ENCODE data around the gene COL26A1.
"Not testable (repeated sequence)": the region's sequence is repeated elsewhere in the genome, so short reads cannot be mapped to it uniquely, and the experiment has no call there.

The COL26A1 gene

GRCh38 chr7:101349300-101349699, 13.4 kb upstream of the COL26A1 start:
- not testable (repeated sequence) for H3K18ac ChIP-seq (ENCODE audit: low read length); H3K14ac ChIP-seq (ENCODE audit: low read length); H3K23ac ChIP-seq (ENCODE audit: low read length); H3K36me3 ChIP-seq (ENCODE audit: control insufficient read depth in 1 of 2, insufficient read depth in 2 of 2, low read length in 2 of 2); H3K4me3 ChIP-seq (ENCODE audit: low read depth, low read length); H3K79me2 ChIP-seq (ENCODE audit: control insufficient read depth, insufficient read depth, low read length, poor library complexity); H4K12ac ChIP-seq (ENCODE audit: low read depth, low read length); H3K27me3 ChIP-seq (ENCODE audit: insufficient read depth, low read length); H4K91ac ChIP-seq (ENCODE audit: low read depth, low read length); H3K79me1 ChIP-seq (ENCODE audit: low read length); H3K27ac ChIP-seq (ENCODE audit: low read depth, low read length); H2BK12ac ChIP-seq (ENCODE audit: low read length); H3K4ac ChIP-seq (ENCODE audit: low read depth, low read length); H2AFZ ChIP-seq (ENCODE audit: insufficient read depth, low read length, poor library complexity); H3K9me3 ChIP-seq (ENCODE audit: insufficient read depth, low read depth, low read length); H3K4me1 ChIP-seq (ENCODE audit: control insufficient read depth in 1 of 2, insufficient read depth in 2 of 2, low read length in 2 of 2); H2BK120ac ChIP-seq (ENCODE audit: insufficient read depth, low read length, poor library complexity); H3K9ac ChIP-seq (ENCODE audit: low read length); H3K4me2 ChIP-seq (ENCODE audit: low read length); DNase-seq; H2AK5ac ChIP-seq (ENCODE audit: low read length); H2BK5ac ChIP-seq (ENCODE audit: low read depth, low read length, poor library complexity); H4K8ac ChIP-seq (ENCODE audit: low read depth, low read length)
- WGBS (ENCODE audit: extremely low coverage, insufficient coverage, insufficient read length) = no CpG with 5 or more reads among the region's 12 CpGs

GRCh38 chr7:101352920-101353308, 9.8 kb upstream of the COL26A1 start:
- H3K4me3 ChIP-seq (ENCODE audit: low read depth, low read length) = no peak overlapping the region
- H2BK12ac ChIP-seq (ENCODE audit: low read length) = no peak overlapping the region
- no peak overlapping the region for H3K18ac ChIP-seq (ENCODE audit: low read length)
- H3K36me3 ChIP-seq (ENCODE audit: control insufficient read depth in 1 of 2, insufficient read depth in 2 of 2, low read length in 2 of 2) = peaks cover 0 to 3% of the 10 kb centered on the region in 2 experiments
- H2AFZ ChIP-seq (ENCODE audit: insufficient read depth, low read length, poor library complexity) = no peak overlapping the region
- no peak overlapping the region for H2BK120ac ChIP-seq (ENCODE audit: insufficient read depth, low read length, poor library complexity)
- no peak overlapping the region for H4K8ac ChIP-seq (ENCODE audit: low read depth, low read length)
- no peak overlapping the region for H2BK5ac ChIP-seq (ENCODE audit: low read depth, low read length, poor library complexity)
- no peak overlapping the region for H3K4ac ChIP-seq (ENCODE audit: low read depth, low read length)
- H3K9me3 ChIP-seq (ENCODE audit: insufficient read depth, low read depth, low read length) = peaks cover 1% of the 10 kb centered on the region
- H3K79me1 ChIP-seq (ENCODE audit: low read length) = no peaks in the 10 kb centered on the region
- H4K91ac ChIP-seq (ENCODE audit: low read depth, low read length) = no peak overlapping the region
- H3K27me3 ChIP-seq (ENCODE audit: insufficient read depth, low read length) = no peaks in the 10 kb centered on the region
- H3K23ac ChIP-seq (ENCODE audit: low read length) = no peak overlapping the region
- no CpG with 5 or more reads among the region's 2 CpGs for WGBS (ENCODE audit: extremely low coverage, insufficient coverage, insufficient read length)
- no peak overlapping the region for H3K4me2 ChIP-seq (ENCODE audit: low read length)
- no peak for DNase-seq
- no peaks in the 10 kb centered on the region for H3K4me1 ChIP-seq (ENCODE audit: control insufficient read depth in 1 of 2, insufficient read depth in 2 of 2, low read length in 2 of 2)
- no peak overlapping the region for H3K9ac ChIP-seq (ENCODE audit: low read length)
- H3K79me2 ChIP-seq (ENCODE audit: control insufficient read depth, insufficient read depth, low read length, poor library complexity) = no peaks in the 10 kb centered on the region
- H3K14ac ChIP-seq (ENCODE audit: low read length) = no peak overlapping the region
- no peak overlapping the region for H2AK5ac ChIP-seq (ENCODE audit: low read length)
- no peak overlapping the region for H3K27ac ChIP-seq (ENCODE audit: low read depth, low read length)
- no peak overlapping the region for H4K12ac ChIP-seq (ENCODE audit: low read depth, low read length)

GRCh38 chr7:101357433-101357832, 5.2 kb upstream of the COL26A1 start:
- Histone ChIP-seq H2AK5ac (ENCODE audit: low read length) (no peak overlapping the region), H3K9me3 (ENCODE audit: insufficient read depth, low read depth, low read length) (peaks cover 1% of the 10 kb centered on the region), H3K4me1 (ENCODE audit: control insufficient read depth in 1 of 2, insufficient read depth in 2 of 2, low read length in 2 of 2) (peaks cover 0 to 3% of the 10 kb centered on the region in 2 experiments), H2BK12ac (ENCODE audit: low read length) (no peak overlapping the region), H3K9ac (ENCODE audit: low read length) (no peak overlapping the region), H4K91ac (ENCODE audit: low read depth, low read length) (no peak overlapping the region), H3K79me1 (ENCODE audit: low read length) (peaks cover under 1% of the 10 kb centered on the region), H2AFZ (ENCODE audit: insufficient read depth, low read length, poor library complexity) (no peak overlapping the region), H3K27ac (ENCODE audit: low read depth, low read length) (no peak overlapping the region), H3K4me2 (ENCODE audit: low read length) (no peak overlapping the region), H3K27me3 (ENCODE audit: insufficient read depth, low read length) (no peaks in the 10 kb centered on the region), H3K23ac (ENCODE audit: low read length) (no peak overlapping the region), H2BK120ac (ENCODE audit: insufficient read depth, low read length, poor library complexity) (no peak overlapping the region), H4K8ac (ENCODE audit: low read depth, low read length) (no peak overlapping the region), H3K4ac (ENCODE audit: low read depth, low read length) (no peak overlapping the region), H4K12ac (ENCODE audit: low read depth, low read length) (no peak overlapping the region), H3K79me2 (ENCODE audit: control insufficient read depth, insufficient read depth, low read length, poor library complexity) (no peaks in the 10 kb centered on the region), H3K18ac (ENCODE audit: low read length) (no peak overlapping the region), H3K4me3 (ENCODE audit: low read depth, low read length) (no peak overlapping the region), H3K14ac (ENCODE audit: low read length) (no peak overlapping the region), H2BK5ac (ENCODE audit: low read depth, low read length, poor library complexity) (no peak overlapping the region), H3K36me3 (ENCODE audit: control insufficient read depth in 1 of 2, insufficient read depth in 2 of 2, low read length in 2 of 2) (no peaks in the 10 kb centered on the region)
- DNase-seq = no peak
- WGBS (ENCODE audit: extremely low coverage, insufficient coverage, insufficient read length) = no CpG with 5 or more reads among the region's 7 CpGs

DNA sequence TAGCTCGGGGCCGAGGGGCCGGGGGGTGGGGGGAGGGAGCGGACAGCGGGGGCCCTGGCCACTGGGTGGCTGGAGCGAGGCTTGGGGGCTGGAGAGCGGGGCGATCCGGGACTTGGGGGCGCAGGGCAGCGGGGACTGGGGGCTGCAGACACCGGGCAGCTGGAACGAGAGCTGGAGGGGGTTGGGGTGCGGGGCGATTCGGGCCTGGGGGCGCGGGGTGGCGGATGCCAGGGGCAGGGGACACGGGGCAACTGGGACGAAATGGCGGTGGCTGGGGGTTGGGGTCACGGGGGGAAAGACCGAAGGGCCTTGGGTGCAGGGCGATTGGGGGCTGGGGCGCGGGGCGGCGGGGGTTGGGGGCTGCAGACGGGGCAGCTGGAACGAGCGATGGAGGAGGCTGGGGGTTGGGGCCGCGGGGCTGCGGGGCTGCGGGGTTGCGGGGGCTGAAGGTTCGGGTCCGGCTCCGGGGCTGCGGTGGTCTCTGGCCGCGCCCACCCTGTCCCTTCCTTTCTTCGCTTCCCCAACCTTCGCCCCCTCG, 590 bp downstream of the COL26A1 start:
- H3K9me3 ChIP-seq (ENCODE audit: insufficient read depth, low read depth, low read length) = no peaks in the 10 kb centered on the region
- WGBS (ENCODE audit: extremely low coverage, insufficient coverage, insufficient read length) = no CpG with 5 or more reads among the region's 46 CpGs
- peak overlapping the region; percentile 45 for H4K12ac ChIP-seq (ENCODE audit: low read depth, low read length)
- H3K36me3 ChIP-seq (ENCODE audit: control insufficient read depth in 1 of 2, insufficient read depth in 2 of 2, low read length in 2 of 2) = peaks cover 0 to 2% of the 10 kb centered on the region in 2 experiments
- H3K4me2 ChIP-seq (ENCODE audit: low read length) = peak overlapping the region; percentile 83
- H4K8ac ChIP-seq (ENCODE audit: low read depth, low read length) = peak overlapping the region; percentile 43
- peak overlapping the region; percentile 92 for H3K4me3 ChIP-seq (ENCODE audit: low read depth, low read length)
- H2AK5ac ChIP-seq (ENCODE audit: low read length) = no peak overlapping the region
- peak overlapping the region; percentile 62 for H3K27ac ChIP-seq (ENCODE audit: low read depth, low read length)
- peaks cover 15% of the 10 kb centered on the region for H3K79me1 ChIP-seq (ENCODE audit: low read length)
- H3K27me3 ChIP-seq (ENCODE audit: insufficient read depth, low read length) = no peaks in the 10 kb centered on the region
- peaks cover 12% of the 10 kb centered on the region for H3K79me2 ChIP-seq (ENCODE audit: control insufficient read depth, insufficient read depth, low read length, poor library complexity)
- H2BK120ac ChIP-seq (ENCODE audit: insufficient read depth, low read length, poor library complexity) = peak overlapping the region; percentile 73
- no peak for DNase-seq
- H2AFZ ChIP-seq (ENCODE audit: insufficient read depth, low read length, poor library complexity) = peak overlapping the region; percentile 71
- H3K9ac ChIP-seq (ENCODE audit: low read length) = peak overlapping the region; percentile 92
- peak overlapping the region; percentile 43 for H3K18ac ChIP-seq (ENCODE audit: low read length)
- peaks cover 3 to 5% of the 10 kb centered on the region in 2 experiments for H3K4me1 ChIP-seq (ENCODE audit: control insufficient read depth in 1 of 2, insufficient read depth in 2 of 2, low read length in 2 of 2)
- peak overlapping the region; percentile 47 for H2BK5ac ChIP-seq (ENCODE audit: low read depth, low read length, poor library complexity)
- H4K91ac ChIP-seq (ENCODE audit: low read depth, low read length) = peak overlapping the region; percentile 85
- H3K4ac ChIP-seq (ENCODE audit: low read depth, low read length) = peak overlapping the region; percentile 54
- H2BK12ac ChIP-seq (ENCODE audit: low read length) = no peak overlapping the region
- no peak overlapping the region for H3K23ac ChIP-seq (ENCODE audit: low read length)
- H3K14ac ChIP-seq (ENCODE audit: low read length) = peak overlapping the region; percentile 52
